22Rv1 (cell line): Measurements from ENCODE around the gene NLRP6.

ENCODE experiments used
- ZFX ChIP-seq: fragments of 450-650 bp; IDR thresholded peaks from 2 replicates; pipeline ENCODE4 v1.6.1; 2017; ENCODE audit warnings: antibody characterized with exemption, borderline replicate concordance
- TF ChIP-seq, protein P1 (sequence below): fragments of 450-650 bp; IDR thresholded peaks from 2 replicates; pipeline ENCODE4 v1.5.1; 2017; ENCODE audit warnings: mild to moderate bottlenecking

- TF ChIP-seq, protein P1, sequence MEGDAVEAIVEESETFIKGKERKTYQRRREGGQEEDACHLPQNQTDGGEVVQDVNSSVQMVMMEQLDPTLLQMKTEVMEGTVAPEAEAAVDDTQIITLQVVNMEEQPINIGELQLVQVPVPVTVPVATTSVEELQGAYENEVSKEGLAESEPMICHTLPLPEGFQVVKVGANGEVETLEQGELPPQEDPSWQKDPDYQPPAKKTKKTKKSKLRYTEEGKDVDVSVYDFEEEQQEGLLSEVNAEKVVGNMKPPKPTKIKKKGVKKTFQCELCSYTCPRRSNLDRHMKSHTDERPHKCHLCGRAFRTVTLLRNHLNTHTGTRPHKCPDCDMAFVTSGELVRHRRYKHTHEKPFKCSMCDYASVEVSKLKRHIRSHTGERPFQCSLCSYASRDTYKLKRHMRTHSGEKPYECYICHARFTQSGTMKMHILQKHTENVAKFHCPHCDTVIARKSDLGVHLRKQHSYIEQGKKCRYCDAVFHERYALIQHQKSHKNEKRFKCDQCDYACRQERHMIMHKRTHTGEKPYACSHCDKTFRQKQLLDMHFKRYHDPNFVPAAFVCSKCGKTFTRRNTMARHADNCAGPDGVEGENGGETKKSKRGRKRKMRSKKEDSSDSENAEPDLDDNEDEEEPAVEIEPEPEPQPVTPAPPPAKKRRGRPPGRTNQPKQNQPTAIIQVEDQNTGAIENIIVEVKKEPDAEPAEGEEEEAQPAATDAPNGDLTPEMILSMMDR: no peak
- no peak for TF ChIP-seq ZFX
Observed at GRCh38 chr11:272195-272930, 5.8 kb upstream of the NLRP6 start.
